HG02642 (cell line): Measurements from ENCODE around the gene MPHOSPH6.
"Not testable (repeated sequence)": the region's sequence is repeated elsewhere in the genome, so short reads cannot be mapped to it uniquely, and the experiment has no call there.

Source experiments
- ATAC-seq: cut with Tn5 transposase; IDR thresholded peaks from one replicate; pipeline ENCODE4 v1.9.1; 2021; ENCODE audit warnings: mild to moderate bottlenecking; ENCODE audit not compliant: unreplicated experiment, poor library complexity

Gene MPHOSPH6

GRCh38 chr16:82129881-82130280, 40.1 kb downstream of the MPHOSPH6 start:
- ATAC-seq: no peak

- no peak for ATAC-seq
Measured at GRCh38 chr16:82124651-82125050, 45.4 kb downstream of the MPHOSPH6 start.

DNA sequence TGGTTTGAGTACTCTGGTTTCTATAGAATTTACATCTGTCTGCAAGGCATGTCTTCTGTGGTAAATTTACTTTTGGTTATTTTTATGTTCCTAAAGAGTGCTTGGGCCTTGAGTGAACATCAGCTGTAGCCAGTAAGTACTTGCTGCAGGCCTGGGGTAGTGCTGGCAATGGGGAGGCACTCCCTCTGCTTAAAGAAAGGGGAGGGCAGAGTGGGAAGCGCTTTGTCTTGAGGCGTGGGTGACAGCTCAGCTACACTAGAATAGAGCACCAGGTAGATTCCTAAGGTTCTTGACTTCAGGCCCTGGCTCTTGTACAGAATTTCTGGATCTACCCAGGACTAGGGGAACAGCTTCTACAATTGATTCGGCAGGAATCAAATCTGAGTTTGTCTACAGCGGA, 50.6 kb downstream of the MPHOSPH6 start:
- ATAC-seq: no peak

DNA sequence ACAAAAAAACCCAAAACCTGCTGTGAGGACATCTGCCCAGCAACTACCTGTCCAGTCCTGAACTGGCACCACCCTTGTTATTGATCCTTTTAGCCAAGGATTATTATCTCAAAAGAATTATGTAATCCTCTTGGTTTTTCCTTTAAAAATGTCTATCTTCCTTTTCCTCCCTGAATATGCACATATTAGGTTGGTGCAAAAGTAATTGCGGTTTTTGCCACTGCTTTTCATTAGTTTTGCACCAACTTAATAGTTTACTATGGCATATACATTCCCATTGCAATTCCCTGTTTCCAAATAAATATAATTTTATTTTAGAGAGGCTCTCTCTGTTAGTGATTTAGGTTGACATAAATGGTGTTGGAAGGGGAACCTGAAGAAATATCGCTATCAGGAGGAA, 51.3 kb downstream of the MPHOSPH6 start:
- ATAC-seq: no peak

DNA sequence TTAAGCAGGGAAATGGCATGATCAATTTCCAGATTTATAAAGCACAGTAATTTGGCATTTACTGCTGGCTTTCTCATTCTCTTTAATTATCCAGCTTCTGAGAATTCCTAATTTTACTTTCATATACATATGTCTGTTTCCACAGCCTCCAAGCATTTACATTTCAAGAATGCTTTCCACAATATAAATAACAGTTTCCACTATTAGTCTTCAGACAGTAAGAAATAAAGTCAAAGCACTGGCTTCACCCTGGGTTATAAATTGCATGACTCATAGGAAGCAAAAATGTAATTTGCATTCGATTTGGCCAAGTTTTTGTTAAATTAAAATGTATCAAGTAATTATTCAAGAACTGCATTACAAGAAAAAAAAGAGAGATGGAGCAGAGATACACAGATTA, 53.5 kb downstream of the MPHOSPH6 start:
- ATAC-seq: no peak

DNA sequence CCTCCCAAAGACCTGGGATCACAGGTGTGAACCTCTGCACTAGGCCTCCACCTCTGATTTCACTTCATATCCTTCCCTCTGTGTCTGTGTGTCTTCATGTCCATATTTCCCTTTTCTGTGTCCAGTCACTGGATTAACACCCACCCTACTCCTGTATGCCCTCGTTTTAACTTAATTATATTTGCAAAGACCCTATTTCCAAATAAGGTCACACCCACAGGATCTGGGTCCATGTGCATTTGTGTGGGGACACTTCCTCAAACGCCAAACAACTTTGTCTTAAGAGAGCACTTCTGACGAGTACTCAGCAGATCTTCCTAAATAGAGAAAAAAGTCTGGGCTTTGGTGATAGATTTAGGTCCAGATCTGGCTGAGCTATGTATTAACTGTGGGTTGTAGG, 56.3 kb downstream of the MPHOSPH6 start:
- no peak for ATAC-seq

- ATAC-seq: no peak
Measured at GRCh38 chr16:82111944-82112343, 58.1 kb downstream of the MPHOSPH6 start.

- not testable (repeated sequence) for ATAC-seq
Measured at GRCh38 chr16:82109266-82109665, 60.8 kb downstream of the MPHOSPH6 start.

- no peak for ATAC-seq
Measured at GRCh38 chr16:82108774-82109173, 61.2 kb downstream of the MPHOSPH6 start.

DNA sequence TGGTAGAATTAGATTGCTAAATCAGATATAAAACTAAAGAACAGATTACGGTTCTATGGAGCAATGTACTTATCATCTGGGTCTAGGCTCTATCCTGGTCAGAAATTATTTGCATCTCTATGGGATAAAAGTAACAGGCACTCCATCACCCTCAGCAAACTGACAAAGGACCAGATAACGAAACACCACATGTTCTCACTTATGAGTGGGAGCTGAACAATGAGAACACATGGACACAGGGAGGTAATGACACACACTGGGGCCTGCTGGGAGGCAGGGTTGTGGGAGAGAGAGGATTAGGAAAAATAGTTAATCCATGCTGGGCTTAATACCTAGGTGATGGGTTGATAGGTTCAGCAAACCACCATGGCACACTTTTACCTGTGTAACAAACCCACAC, 61.9 kb downstream of the MPHOSPH6 start:
- ATAC-seq: no peak

DNA sequence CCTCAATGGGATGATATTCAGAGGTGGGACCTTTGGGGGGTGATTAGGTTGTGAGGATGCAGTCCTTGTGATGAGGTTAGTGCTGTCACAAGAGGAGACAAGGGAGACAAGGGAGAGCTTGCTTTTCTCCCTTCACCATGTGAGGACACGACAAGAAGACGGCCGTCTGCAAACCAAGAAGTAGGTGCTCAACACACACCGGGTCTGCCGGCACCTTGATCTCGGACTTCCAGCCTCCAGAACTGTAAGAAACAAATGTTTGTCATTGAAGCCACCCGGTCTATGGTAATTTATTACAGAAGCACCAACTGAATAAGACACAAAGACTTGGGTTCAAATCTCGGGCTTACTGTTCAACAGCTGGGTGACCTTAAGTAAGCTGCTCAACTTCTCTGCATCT, 64.9 kb downstream of the MPHOSPH6 start:
- ATAC-seq: no peak
